Skeletal muscle cell (primary cell): ENCODE measurements around the gene ZFP37.
"Not testable (repeated sequence)": the region's sequence is repeated elsewhere in the genome, so short reads cannot be mapped to it uniquely, and the experiment has no call there.

Experiments
- DNase-seq: peaks from one replicate; pipeline ENCODE4 v3.0.0-alpha.2; 2010; ENCODE audit warnings: low read depth
- H3K4me3 ChIP-seq: 2 replicates; pipeline ENCODE4 v1.5.1; 2011; ENCODE audit warnings: low read depth, mild to moderate bottlenecking, control low read depth, low read length, moderate library complexity

The ZFP37 gene

GRCh38 chr9:113056191-113057106, at the start of gene ZFP37:
TSS of gene ZFP37 (minus strand) at chr9:113056724. CDS start at chr9:113056688, 36 bp downstream.
- H3K4me3 ChIP-seq: peak within 1 kb of the TSS; percentile 72
- peak; percentile 79 for DNase-seq

GRCh38 chr9:113105345-113105744, 48.8 kb upstream of the ZFP37 start:
- not testable (repeated sequence) for DNase-seq, H3K4me3 ChIP-seq

GRCh38 chr9:113095561-113095960, 39.0 kb upstream of the ZFP37 start:
- no peak overlapping the region for H3K4me3 ChIP-seq
- no peak for DNase-seq

- not testable (repeated sequence) for H3K4me3 ChIP-seq, DNase-seq
Observed at GRCh38 chr9:113089924-113090323, 33.4 kb upstream of the ZFP37 start.

- not testable (repeated sequence) for DNase-seq, H3K4me3 ChIP-seq
Observed at GRCh38 chr9:113089143-113089505, 32.6 kb upstream of the ZFP37 start.

- not testable (repeated sequence) for DNase-seq, H3K4me3 ChIP-seq
Observed at GRCh38 chr9:113088456-113089142, 32.1 kb upstream of the ZFP37 start.

GRCh38 chr9:113062932-113063310, 6.4 kb upstream of the ZFP37 start:
- DNase-seq, H3K4me3 ChIP-seq: not testable (repeated sequence)

- DNase-seq: not testable (repeated sequence)
Observed at GRCh38 chr9:113062256-113062931, 5.9 kb upstream of the ZFP37 start.

GRCh38 chr9:113061072-113061850, 4.7 kb upstream of the ZFP37 start:
- H3K4me3 ChIP-seq: not testable (repeated sequence)

More at GRCh38 chr9:113062256-113062931, 5.9 kb upstream of the ZFP37 start:
- not testable (repeated sequence) for H3K4me3 ChIP-seq

GRCh38 chr9:113059581-113060284, 3.2 kb upstream of the ZFP37 start:
- H3K4me3 ChIP-seq: peak overlapping the region; percentile 25
- DNase-seq: not testable (repeated sequence)

More at GRCh38 chr9:113061072-113061850, 4.7 kb upstream of the ZFP37 start:
- DNase-seq: not testable (repeated sequence)

GRCh38 chr9:113057193-113057592, 669 bp upstream of the ZFP37 start:
- peak overlapping the region; percentile 72 for H3K4me3 ChIP-seq
- no peak for DNase-seq

GRCh38 chr9:113042884-113043657, 13.5 kb downstream of the ZFP37 start:
- no peak overlapping the region for H3K4me3 ChIP-seq
- no peak for DNase-seq

- no peak overlapping the region for H3K4me3 ChIP-seq
- no peak for DNase-seq
Observed at GRCh38 chr9:113026200-113026599, 30.3 kb downstream of the ZFP37 start.

- DNase-seq: no peak
- no peak overlapping the region for H3K4me3 ChIP-seq
Observed at GRCh38 chr9:113018247-113018646, 38.3 kb downstream of the ZFP37 start.

GRCh38 chr9:113012492-113012891, 44.0 kb downstream of the ZFP37 start:
- H3K4me3 ChIP-seq: peak overlapping the region; percentile 52
- no peak for DNase-seq

- peak within 1 kb of the TSS; percentile 52 for H3K4me3 ChIP-seq
- DNase-seq: peak; percentile 25
Observed at GRCh38 chr9:113011911-113012381, 44.6 kb downstream of the ZFP37 start, which contains the start of gene ZNF883. TSS of gene ZNF883 (minus strand) at chr9:113012192.

- H3K4me3 ChIP-seq: no peak overlapping the region
Observed at GRCh38 chr9:113005777-113006176, 50.7 kb downstream of the ZFP37 start.

More at GRCh38 chr9:113005777-113006176, 50.7 kb downstream of the ZFP37 start:
- no peak for DNase-seq
